ENCODE results near the gene MLIP. TPM values are rescaled to one million over a fixed set of nuclear protein-coding genes. Genes with fewer than 3 reads are reported as not detected.
A peak's percentile ranks its signal among the peaks of the same experiment; 100 is the strongest.

MLIP gene
- total and polyA plus RNA-seq, 2 of the 13 experiments (the other 11 are each of a cell fraction or from before 2014, with no cell fraction given), result 0.08 to 0.33 TPM

GRCh38 chr6:54098450-54099044 lies 12.7 kb upstream of the MLIP start (continued):
- TF ChIP-seq REST (IDR thresholded peaks at IDR 0.05; ENCODE audit: borderline replicate concordance in 1 of 2, low read depth in 1 of 2, low read length in 2 of 2), result no peak
- TF ChIP-seq ZNF780A (CRISPR knock-in tag; IDR thresholded peaks at IDR 0.05), result no peak
- peak; percentile 39; the same call in 1 of the 2 replicates for TF ChIP-seq FOXJ3 (CRISPR knock-in tag; IDR thresholded peaks at IDR 0.05; ENCODE audit: borderline replicate concordance)
- TF ChIP-seq NFIB (CRISPR knock-in tag; IDR thresholded peaks at IDR 0.05; ENCODE audit: borderline replicate concordance), result no peak
- TF ChIP-seq ATF7-NPFF (CRISPR knock-in tag; IDR thresholded peaks at IDR 0.05; ENCODE audit: low read depth), result no peak
- TF ChIP-seq ZNF878 (CRISPR knock-in tag; IDR thresholded peaks at IDR 0.05), result no peak
- no peak for TF ChIP-seq ZFP82 (CRISPR knock-in tag; IDR thresholded peaks at IDR 0.05; ENCODE audit: borderline replicate concordance)
- no peak for TF ChIP-seq ZBTB3 (CRISPR knock-in tag; IDR thresholded peaks at IDR 0.05; ENCODE audit: borderline replicate concordance, low read depth)
- peak; percentile 57; the same call in 1 of the 2 replicates for TF ChIP-seq ZNF362 (CRISPR knock-in tag; IDR thresholded peaks at IDR 0.05; ENCODE audit: borderline replicate concordance)
- TF ChIP-seq HMG20B (CRISPR knock-in tag; conservative IDR thresholded peaks at IDR 0.05), result no peak
- TF ChIP-seq ZSCAN29 (CRISPR knock-in tag; conservative IDR thresholded peaks at IDR 0.05), result no peak
- no peak for TF ChIP-seq ZNF264 (CRISPR knock-in tag; IDR thresholded peaks at IDR 0.05)
- no peak for TF ChIP-seq ZNF816 (CRISPR knock-in tag; IDR thresholded peaks at IDR 0.05; ENCODE audit: borderline replicate concordance)
- TF ChIP-seq ZNF207 (IDR thresholded peaks at IDR 0.05; ENCODE audit: borderline replicate concordance), result no peak
- no peak for TF ChIP-seq ZBTB4 (CRISPR knock-in tag; IDR thresholded peaks at IDR 0.05; ENCODE audit: borderline replicate concordance)
- TF ChIP-seq ZNF776 (CRISPR knock-in tag; IDR thresholded peaks at IDR 0.05), result no peak
- TF ChIP-seq SMC3 (IDR thresholded peaks at IDR 0.05; ENCODE audit: low read length), result no peak
